Mammary epithelial cell (primary cell): ENCODE measurements around the gene GNL3.
A peak's percentile ranks its signal among the peaks of the same experiment; 100 is the strongest.

Source experiments
- EZH2 ChIP-seq: IDR thresholded peaks from 2 replicates; pipeline ENCODE4 v1.6.1; 2012; ENCODE audit warnings: low read length, inconsistent platforms, borderline replicate concordance
- TF ChIP-seq, protein P1 (sequence below), 2 donors: IDR thresholded peaks in 1 of 2; conservative IDR thresholded peaks in 1 of 2; 2 replicates each; pipeline ENCODE4 v1.5.1; 2011 to 2012; ENCODE audit warnings: inconsistent platforms in 2 of 2, low read length in 2 of 2, mild to moderate bottlenecking in 2 of 2, control low read depth in 1 of 2, low read depth in 1 of 2; ENCODE audit not compliant: insufficient read depth in 1 of 2; ENCODE audit errors: extremely low read depth in 1 of 2

DNA sequence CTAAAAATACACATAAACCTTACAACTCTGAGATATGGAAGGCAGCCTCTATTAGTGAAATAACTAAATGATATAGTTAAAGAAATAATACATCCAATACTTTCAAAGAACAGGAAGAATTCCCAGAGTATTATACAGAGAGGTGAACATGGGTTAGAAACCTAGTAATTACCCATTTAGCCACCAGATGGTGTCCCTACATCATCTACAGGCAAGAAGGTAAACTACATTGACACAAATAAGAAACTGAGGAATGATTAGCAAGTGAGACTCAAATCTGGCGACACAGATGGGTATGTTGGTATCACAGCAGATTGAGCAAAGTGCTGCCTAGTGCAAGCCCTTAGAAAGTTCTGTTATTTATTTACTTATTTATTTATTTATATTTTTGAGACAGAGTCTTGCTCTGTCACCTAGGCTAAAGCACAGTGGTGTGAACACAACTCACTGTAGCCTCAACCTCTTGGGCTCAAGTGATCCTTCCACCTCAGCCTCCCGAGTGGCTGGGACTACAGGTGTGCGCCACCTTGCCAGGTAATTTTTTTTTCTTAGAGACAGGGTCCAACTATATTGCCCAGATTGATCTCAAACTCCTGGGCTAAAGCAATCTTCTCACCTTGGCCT is 56.7 kb downstream of the GNL3 start:
- TF ChIP-seq, protein P1, sequence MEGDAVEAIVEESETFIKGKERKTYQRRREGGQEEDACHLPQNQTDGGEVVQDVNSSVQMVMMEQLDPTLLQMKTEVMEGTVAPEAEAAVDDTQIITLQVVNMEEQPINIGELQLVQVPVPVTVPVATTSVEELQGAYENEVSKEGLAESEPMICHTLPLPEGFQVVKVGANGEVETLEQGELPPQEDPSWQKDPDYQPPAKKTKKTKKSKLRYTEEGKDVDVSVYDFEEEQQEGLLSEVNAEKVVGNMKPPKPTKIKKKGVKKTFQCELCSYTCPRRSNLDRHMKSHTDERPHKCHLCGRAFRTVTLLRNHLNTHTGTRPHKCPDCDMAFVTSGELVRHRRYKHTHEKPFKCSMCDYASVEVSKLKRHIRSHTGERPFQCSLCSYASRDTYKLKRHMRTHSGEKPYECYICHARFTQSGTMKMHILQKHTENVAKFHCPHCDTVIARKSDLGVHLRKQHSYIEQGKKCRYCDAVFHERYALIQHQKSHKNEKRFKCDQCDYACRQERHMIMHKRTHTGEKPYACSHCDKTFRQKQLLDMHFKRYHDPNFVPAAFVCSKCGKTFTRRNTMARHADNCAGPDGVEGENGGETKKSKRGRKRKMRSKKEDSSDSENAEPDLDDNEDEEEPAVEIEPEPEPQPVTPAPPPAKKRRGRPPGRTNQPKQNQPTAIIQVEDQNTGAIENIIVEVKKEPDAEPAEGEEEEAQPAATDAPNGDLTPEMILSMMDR (conservative IDR thresholded peaks at IDR 0.05 in 1 of 2, IDR thresholded peaks at IDR 0.05 in 1 of 2; ENCODE audit: extremely low read depth in 1 of 2, insufficient read depth in 1 of 2, low read depth in 1 of 2, low read length in 2 of 2) = peak; percentile 56 to 65
- no peak for TF ChIP-seq EZH2
